K562 (cell line): ENCODE results near the gene HHLA2. TPM values are rescaled to one million over a fixed set of nuclear protein-coding genes. Genes with fewer than 3 reads are reported as not detected.

Source experiments
- CHD7 ChIP-seq: fragments of 200-600 bp; sonication (generic); IDR thresholded peaks from one replicate; pipeline ENCODE4 v1.6.1; 2012; ENCODE audit warnings: mild to moderate bottlenecking, low read depth, low read length, inconsistent platforms
- HNRNPH1 ChIP-seq: fragments of 200-400 bp; formaldehyde crosslinking; optimal IDR thresholded peaks from 2 replicates; pipeline ENCODE3; 2017; ENCODE audit warnings: low read depth, mild to moderate bottlenecking, low read length, moderate library complexity
- NR2C2 ChIP-seq, 2 experiments: fragments of 200-800 bp in 1 of 2; sonication (Bioruptor generic) in 1 of 2; sonication (generic) in 1 of 2; formaldehyde crosslinking in 1 of 2; IDR thresholded peaks; 2 replicates each; pipeline versions ENCODE4 v1.6.1 to v1.8.0; 2016 to 2022; ENCODE audit warnings: mild to moderate bottlenecking in 1 of 2, missing compliant biosample characterization in 1 of 2, missing genetic modification characterization in 1 of 2, missing genetic modification reagents in 1 of 2
- USF1 ChIP-seq: sonication (generic); formaldehyde crosslinking; IDR thresholded peaks from 2 replicates; pipeline ENCODE4 v1.9.0; 2022; ENCODE audit warnings: mild to moderate bottlenecking, missing genetic modification reagents
- XRCC5 ChIP-seq: fragments of 200-400 bp; formaldehyde crosslinking; IDR thresholded peaks from 2 replicates; pipeline ENCODE4 v1.6.1; 2017; ENCODE audit warnings: low read depth, mild to moderate bottlenecking, low read length
- ZC3H8 ChIP-seq: fragments of 450-650 bp; IDR thresholded peaks from 2 replicates; pipeline ENCODE4 v1.6.1; 2017
- polyA plus RNA-seq, 8 experiments: library from polyadenylated mRNA; depleted of rRNA in 4 of 8; stranded (reverse) in 5 of 8; unstranded in 3 of 8; fragments of >200 nt; fragmentation: Nextera tagmentation in 2 of 8; fragmentation: Illumina TruSeq in 1 of 8; extraction: Ambion mirVana in 2 of 8; extraction: Trizol in 1 of 8; gene quantifications; 2 replicates each; pipeline versions ENCODE4 v1.2.1 to v1.2.3, GENCODE V29; 2011 to 2014; ENCODE audit warnings: inconsistent platforms in 1 of 8, missing spikeins in 1 of 8
- total RNA-seq, 7 experiments: library from RNA; depleted of rRNA in 6 of 7; stranded (reverse); fragments of >200 nt in 6 of 7; fragmentation: Illumina TruSeq in 2 of 7; extraction: Trizol in 2 of 7; gene quantifications; 2 replicates each; pipeline versions ENCODE4 v1.2.1 to v1.2.3, GENCODE V29; 2011 to 2021; ENCODE audit warnings: low replicate concordance in 1 of 7

The HHLA2 gene
- total and polyA plus RNA-seq, 9 of the 15 experiments (the other 6 are each of a cell fraction or from before 2014, with no cell fraction given), result 0.04 TPM; not detected in 7

GRCh38 chr3:108320746-108321350, 24.5 kb downstream of the HHLA2 start (continued):
- TF ChIP-seq CHD7 (no peak), XRCC5 (no peak), HNRNPH1 (no peak), ZC3H8 (no peak), NR2C2 (CRISPR knock-in tag; IDR thresholded peaks at IDR 0.05) (no peak), NR2C2 (tag; IDR thresholded peaks at IDR 0.05) (no peak), USF1 (CRISPR knock-in tag) (0 out of 2 replicates have a peak, but pooled peaks have one; percentile 22)
- TF ChIP-seq, all 486 proteins: peak for 5
